Measurements from ENCODE around the gene MUS81. TPM values are rescaled to one million over a fixed set of nuclear protein-coding genes. Genes with fewer than 3 reads are reported as not detected.
A peak's percentile ranks its signal among the peaks of the same experiment; 100 is the strongest.

The MUS81 gene
- total and polyA plus RNA-seq, 2 of the 13 experiments (the other 11 are each of a cell fraction or from before 2014, with no cell fraction given): 25.6 to 30.2 TPM

DNA sequence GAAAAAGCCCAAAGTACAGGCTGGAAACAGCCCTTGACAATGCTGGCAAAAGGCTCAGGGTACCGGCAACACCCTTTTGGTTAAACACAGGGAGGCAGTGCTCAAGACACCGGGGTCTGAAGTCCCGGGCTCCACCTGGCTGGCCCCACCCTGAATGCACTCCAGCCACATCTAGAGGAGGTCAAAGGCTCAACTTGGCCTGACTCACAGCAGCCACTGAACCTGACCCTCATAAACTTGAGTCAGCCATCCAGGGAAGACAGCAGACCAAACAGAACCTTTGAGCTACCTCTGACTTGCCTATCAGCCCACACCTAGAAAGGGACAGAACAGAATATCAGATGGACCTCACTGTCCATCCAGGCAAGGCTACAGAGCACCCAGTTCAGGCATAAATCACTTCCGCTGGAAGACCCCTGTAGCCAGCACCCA is 6.1 kb upstream of the MUS81 start (continued):
- TF ChIP-seq, protein P1, sequence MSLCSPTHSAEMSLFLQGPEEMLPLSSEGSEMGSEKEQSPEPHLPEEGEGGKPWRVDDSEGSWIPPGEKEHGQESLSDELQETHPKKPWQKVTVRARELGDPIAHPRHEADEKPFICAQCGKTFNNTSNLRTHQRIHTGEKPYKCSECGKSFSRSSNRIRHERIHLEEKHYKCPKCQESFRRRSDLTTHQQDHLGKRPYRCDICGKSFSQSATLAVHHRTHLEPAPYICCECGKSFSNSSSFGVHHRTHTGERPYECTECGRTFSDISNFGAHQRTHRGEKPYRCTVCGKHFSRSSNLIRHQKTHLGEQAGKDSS (CRISPR knock-in tag; IDR thresholded peaks at IDR 0.05; ENCODE audit: borderline replicate concordance, low read depth): 0 out of 2 replicates have a peak, but pooled peaks have one; percentile 32
- TF ChIP-seq ZNF720 (CRISPR knock-in tag; IDR thresholded peaks at IDR 0.05) (no peak), ELF4 (CRISPR knock-in tag; IDR thresholded peaks at IDR 0.05; ENCODE audit: borderline replicate concordance) (no peak), SRSF4 (IDR thresholded peaks at IDR 0.05; ENCODE audit: low read depth, low read length, poor library complexity, severe bottlenecking) (no peak), ZNF44 (CRISPR knock-in tag; IDR thresholded peaks at IDR 0.05) (no peak), ZNF792 (CRISPR knock-in tag; IDR thresholded peaks at IDR 0.05) (0 out of 2 replicates have a peak, but pooled peaks have one; percentile 35), ZNF644 (CRISPR knock-in tag; IDR thresholded peaks at IDR 0.05; ENCODE audit: low read depth) (no peak), ZNF207 (IDR thresholded peaks at IDR 0.05; ENCODE audit: borderline replicate concordance) (no peak), TBX2 (CRISPR knock-in tag; IDR thresholded peaks at IDR 0.05; ENCODE audit: borderline replicate concordance) (no peak), FLYWCH1 (CRISPR knock-in tag; IDR thresholded peaks at IDR 0.05) (no peak), KDM5A (IDR thresholded peaks at IDR 0.05; ENCODE audit: borderline replicate concordance, low read length) (no peak), GLI4 (CRISPR knock-in tag; IDR thresholded peaks at IDR 0.05; ENCODE audit: borderline replicate concordance) (no peak), KDM3A (CRISPR knock-in tag; IDR thresholded peaks at IDR 0.05; ENCODE audit: low read depth) (no peak), ZNF547 (CRISPR knock-in tag; IDR thresholded peaks at IDR 0.05) (no peak), ZNF230 (CRISPR knock-in tag; IDR thresholded peaks at IDR 0.05) (no peak), TP53 (CRISPR knock-in tag; conservative IDR thresholded peaks at IDR 0.05) (no peak)
- TF ChIP-seq, protein P2, sequence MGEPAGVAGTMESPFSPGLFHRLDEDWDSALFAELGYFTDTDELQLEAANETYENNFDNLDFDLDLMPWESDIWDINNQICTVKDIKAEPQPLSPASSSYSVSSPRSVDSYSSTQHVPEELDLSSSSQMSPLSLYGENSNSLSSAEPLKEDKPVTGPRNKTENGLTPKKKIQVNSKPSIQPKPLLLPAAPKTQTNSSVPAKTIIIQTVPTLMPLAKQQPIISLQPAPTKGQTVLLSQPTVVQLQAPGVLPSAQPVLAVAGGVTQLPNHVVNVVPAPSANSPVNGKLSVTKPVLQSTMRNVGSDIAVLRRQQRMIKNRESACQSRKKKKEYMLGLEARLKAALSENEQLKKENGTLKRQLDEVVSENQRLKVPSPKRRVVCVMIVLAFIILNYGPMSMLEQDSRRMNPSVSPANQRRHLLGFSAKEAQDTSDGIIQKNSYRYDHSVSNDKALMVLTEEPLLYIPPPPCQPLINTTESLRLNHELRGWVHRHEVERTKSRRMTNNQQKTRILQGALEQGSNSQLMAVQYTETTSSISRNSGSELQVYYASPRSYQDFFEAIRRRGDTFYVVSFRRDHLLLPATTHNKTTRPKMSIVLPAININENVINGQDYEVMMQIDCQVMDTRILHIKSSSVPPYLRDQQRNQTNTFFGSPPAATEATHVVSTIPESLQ (CRISPR knock-in tag; conservative IDR thresholded peaks at IDR 0.05): no peak
- TF ChIP-seq, protein P3, sequence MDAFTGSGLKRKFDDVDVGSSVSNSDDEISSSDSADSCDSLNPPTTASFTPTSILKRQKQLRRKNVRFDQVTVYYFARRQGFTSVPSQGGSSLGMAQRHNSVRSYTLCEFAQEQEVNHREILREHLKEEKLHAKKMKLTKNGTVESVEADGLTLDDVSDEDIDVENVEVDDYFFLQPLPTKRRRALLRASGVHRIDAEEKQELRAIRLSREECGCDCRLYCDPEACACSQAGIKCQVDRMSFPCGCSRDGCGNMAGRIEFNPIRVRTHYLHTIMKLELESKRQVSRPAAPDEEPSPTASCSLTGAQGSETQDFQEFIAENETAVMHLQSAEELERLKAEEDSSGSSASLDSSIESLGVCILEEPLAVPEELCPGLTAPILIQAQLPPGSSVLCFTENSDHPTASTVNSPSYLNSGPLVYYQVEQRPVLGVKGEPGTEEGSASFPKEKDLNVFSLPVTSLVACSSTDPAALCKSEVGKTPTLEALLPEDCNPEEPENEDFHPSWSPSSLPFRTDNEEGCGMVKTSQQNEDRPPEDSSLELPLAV (CRISPR knock-in tag; conservative IDR thresholded peaks at IDR 0.05; ENCODE audit: low read depth): no peak
- TF ChIP-seq, protein P4, sequence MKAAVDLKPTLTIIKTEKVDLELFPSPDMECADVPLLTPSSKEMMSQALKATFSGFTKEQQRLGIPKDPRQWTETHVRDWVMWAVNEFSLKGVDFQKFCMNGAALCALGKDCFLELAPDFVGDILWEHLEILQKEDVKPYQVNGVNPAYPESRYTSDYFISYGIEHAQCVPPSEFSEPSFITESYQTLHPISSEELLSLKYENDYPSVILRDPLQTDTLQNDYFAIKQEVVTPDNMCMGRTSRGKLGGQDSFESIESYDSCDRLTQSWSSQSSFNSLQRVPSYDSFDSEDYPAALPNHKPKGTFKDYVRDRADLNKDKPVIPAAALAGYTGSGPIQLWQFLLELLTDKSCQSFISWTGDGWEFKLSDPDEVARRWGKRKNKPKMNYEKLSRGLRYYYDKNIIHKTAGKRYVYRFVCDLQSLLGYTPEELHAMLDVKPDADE (CRISPR knock-in tag; IDR thresholded peaks at IDR 0.05): no peak
- TF ChIP-seq, protein P5, sequence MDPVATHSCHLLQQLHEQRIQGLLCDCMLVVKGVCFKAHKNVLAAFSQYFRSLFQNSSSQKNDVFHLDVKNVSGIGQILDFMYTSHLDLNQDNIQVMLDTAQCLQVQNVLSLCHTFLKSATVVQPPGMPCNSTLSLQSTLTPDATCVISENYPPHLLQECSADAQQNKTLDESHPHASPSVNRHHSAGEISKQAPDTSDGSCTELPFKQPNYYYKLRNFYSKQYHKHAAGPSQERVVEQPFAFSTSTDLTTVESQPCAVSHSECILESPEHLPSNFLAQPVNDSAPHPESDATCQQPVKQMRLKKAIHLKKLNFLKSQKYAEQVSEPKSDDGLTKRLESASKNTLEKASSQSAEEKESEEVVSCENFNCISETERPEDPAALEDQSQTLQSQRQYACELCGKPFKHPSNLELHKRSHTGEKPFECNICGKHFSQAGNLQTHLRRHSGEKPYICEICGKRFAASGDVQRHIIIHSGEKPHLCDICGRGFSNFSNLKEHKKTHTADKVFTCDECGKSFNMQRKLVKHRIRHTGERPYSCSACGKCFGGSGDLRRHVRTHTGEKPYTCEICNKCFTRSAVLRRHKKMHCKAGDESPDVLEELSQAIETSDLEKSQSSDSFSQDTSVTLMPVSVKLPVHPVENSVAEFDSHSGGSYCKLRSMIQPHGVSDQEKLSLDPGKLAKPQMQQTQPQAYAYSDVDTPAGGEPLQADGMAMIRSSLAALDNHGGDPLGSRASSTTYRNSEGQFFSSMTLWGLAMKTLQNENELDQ (CRISPR knock-in tag; IDR thresholded peaks at IDR 0.05; ENCODE audit: borderline replicate concordance): no peak
- TF ChIP-seq, protein P6, sequence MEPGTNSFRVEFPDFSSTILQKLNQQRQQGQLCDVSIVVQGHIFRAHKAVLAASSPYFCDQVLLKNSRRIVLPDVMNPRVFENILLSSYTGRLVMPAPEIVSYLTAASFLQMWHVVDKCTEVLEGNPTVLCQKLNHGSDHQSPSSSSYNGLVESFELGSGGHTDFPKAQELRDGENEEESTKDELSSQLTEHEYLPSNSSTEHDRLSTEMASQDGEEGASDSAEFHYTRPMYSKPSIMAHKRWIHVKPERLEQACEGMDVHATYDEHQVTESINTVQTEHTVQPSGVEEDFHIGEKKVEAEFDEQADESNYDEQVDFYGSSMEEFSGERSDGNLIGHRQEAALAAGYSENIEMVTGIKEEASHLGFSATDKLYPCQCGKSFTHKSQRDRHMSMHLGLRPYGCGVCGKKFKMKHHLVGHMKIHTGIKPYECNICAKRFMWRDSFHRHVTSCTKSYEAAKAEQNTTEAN (CRISPR knock-in tag; conservative IDR thresholded peaks at IDR 0.05): no peak

Measured in HepG2 (cell line).